Psoas muscle (tissue), 8 donors: ENCODE data around the gene FOXP4. TPM values are rescaled to one million over a fixed set of nuclear protein-coding genes. Genes with fewer than 3 reads are reported as not detected.

ENCODE experiments used
- ATAC-seq, 4 donors: fragments of 200-7000 bp; cut with Tn5 transposase; one replicate each; pipeline ENCODE4 v1.9.1; 2020; ENCODE audit warnings: moderate library complexity in 3 of 4, mild to moderate bottlenecking in 2 of 4
- DNase-seq, 2 donors: peaks; one replicate each; pipeline ENCODE4 v3.0.0-alpha.2; 2020
- H3K27ac ChIP-seq: fragments of 200-600 bp; one replicate; pipeline ENCODE4 v1.8.0; 2022
- H3K27me3 ChIP-seq, 3 donors: fragments of 200-600 bp in 1 of 3; one replicate each; pipeline versions ENCODE4 v1.6.1 to v1.8.0; 2013 to 2022; ENCODE audit warnings: low read length in 2 of 3, mild to moderate bottlenecking in 2 of 3, moderate library complexity in 1 of 3; ENCODE audit not compliant: insufficient read depth in 3 of 3
- H3K36me3 ChIP-seq, 2 donors: fragments of 200-600 bp in 1 of 2; one replicate each; pipeline versions ENCODE4 v1.6.1 to v1.8.0; 2013 to 2022; ENCODE audit warnings: low read depth in 1 of 2, mild to moderate bottlenecking in 1 of 2, moderate library complexity in 1 of 2; ENCODE audit not compliant: insufficient read depth in 1 of 2
- H3K4me1 ChIP-seq: fragments of 200-600 bp; one replicate; pipeline ENCODE4 v1.8.0; 2022
- H3K4me3 ChIP-seq: fragments of 200-600 bp; one replicate; pipeline ENCODE4 v1.8.0; 2022; ENCODE audit warnings: mild to moderate bottlenecking
- H3K9me3 ChIP-seq: fragments of 200-600 bp; one replicate; pipeline ENCODE4 v1.8.0; 2022
- CTCF ChIP-seq: fragments of 200-600 bp; IDR thresholded peaks from one replicate; pipeline ENCODE4 v1.8.0; 2022; ENCODE audit warnings: antibody characterized with exemption
- WGBS, 3 donors: extraction: QIAGEN DNeasy Blood & Tissue Kit; methylation state at CpG; one replicate each; pipeline versions ENCODE4 v1.1.6 to v1.1.7; 2013; 5-methylcytosine and 5-hydroxymethylcytosine counted together
- intact Hi-C, 2 donors: fragments of 100-400 bp; cut with DNase I; formaldehyde crosslinking; loops; one replicate each; pipeline versions ENCODE4 v1.11.0 to v1.14.2; 2022
- polyA plus RNA-seq, 3 donors: library from polyadenylated mRNA; stranded (reverse); fragments of 200-250 nt; gene quantifications; one replicate each; pipeline ENCODE4 v1.2.3, GENCODE V29; 2013
- total RNA-seq, 4 donors: library from RNA; stranded (reverse); fragmentation: NEBNext Ultra II Directional in 2 of 4; extraction: Animal tissue kit (Norgen Biotek cat#: 25700) in 2 of 4; gene quantifications; one replicate each; pipeline versions ENCODE4 v1.2.1 to v1.2.4, GENCODE V29; 2021 to 2023
- donor health status: healthy with polysubstance abuse.
- donor health status: DM: no; HTN: no; CAD: no; lungs with moderate emphysema.
- donor health status: Bipolar disorder and iron deficiency.
- donor health status: healthy.
- donor health status: DM: yes; HTN: yes; CAD: no.
- donor health status: DM: no; HTN: no; CAD: no.
- donor health status: DM: no; HTN: no; CAD: no.
- donor health status: DM: yes; HTN: yes; CAD: no.

FOXP4 gene
- total and polyA plus RNA-seq, 7 donors = 4.6 to 12.2 (median 7.5) TPM

- Histone ChIP-seq H3K27ac (no peak overlapping the region), H3K9me3 (no peaks in the 10 kb centered on the region), H3K36me3 (no peaks in the 10 kb centered on the region), H3K4me1 (peaks cover 10% of the 10 kb centered on the region), H3K27me3 (peaks cover 0 to 58% (median 32%) of the 10 kb centered on the region in 3 donors), H3K4me3 (peak overlapping the region; percentile 64)
- TF ChIP-seq CTCF = no peak
- intact Hi-C loops = no loop called here
- no peak for ATAC-seq
- DNase-seq = no peak
- WGBS, 3 donors = 36 to 41% (median 38%) methylated on average over 47 to 54 of the region's 54 CpGs
Observed at GRCh38 chr6:41637194-41638001, 91.2 kb downstream of the FOXP4 start.

GRCh38 chr6:41638002-41638934 lies 92.1 kb downstream of the FOXP4 start, which contains the start of gene MDFI:
Gene MDFI, plus strand, starts transcription at chr6:41638468. Its CDS starts 282 bp downstream, at chr6:41638750.
- Histone ChIP-seq H3K36me3 (no peaks in the 10 kb centered on the region), H3K4me3 (peak within 1 kb of the TSS; percentile 64), H3K27ac (no peak within 1 kb of the TSS), H3K9me3 (no peaks in the 10 kb centered on the region), H3K27me3 (peaks cover 0 to 56% (median 32%) of the 10 kb centered on the region in 3 donors), H3K4me1 (peaks cover 10% of the 10 kb centered on the region)
- DNase-seq (no peak), ATAC-seq (peak; percentile 21 to 47 (median 23))
- 1 to 2% (median 1%) methylated on average over 43 to 86 of the region's 86 CpGs for WGBS, 3 donors
- TF ChIP-seq CTCF = no peak
- intact Hi-C loops = no loop called here

- Histone ChIP-seq H3K27ac (no peak overlapping the region), H3K4me1 (peaks cover 10% of the 10 kb centered on the region), H3K27me3 (peaks cover 0 to 56% (median 32%) of the 10 kb centered on the region in 3 donors), H3K4me3 (peak overlapping the region; percentile 64), H3K36me3 (no peaks in the 10 kb centered on the region), H3K9me3 (no peaks in the 10 kb centered on the region)
- peak in 3 of 4 donors; percentile 11 to 49 (median 15) for ATAC-seq
- intact Hi-C loops = no loop called here
- DNase-seq = no peak
- 12 to 14% (median 13%) methylated on average over 39 to 40 of the region's 40 CpGs for WGBS, 3 donors
- TF ChIP-seq CTCF = no peak
Observed at GRCh38 chr6:41638935-41639808, 93.0 kb downstream of the FOXP4 start.

- Histone ChIP-seq H3K27ac (no peak overlapping the region), H3K4me1 (peaks cover 10% of the 10 kb centered on the region), H3K9me3 (no peaks in the 10 kb centered on the region), H3K27me3 (peaks cover 0 to 56% (median 32%) of the 10 kb centered on the region in 3 donors), H3K4me3 (no peak overlapping the region), H3K36me3 (no peaks in the 10 kb centered on the region)
- WGBS, 3 donors = 35 to 57% (median 41%) methylated on average over 8 of the region's 8 CpGs
- TF ChIP-seq CTCF = no peak
- DNase-seq = no peak
- no peak for ATAC-seq
- intact Hi-C loops = no loop called here
Observed at GRCh38 chr6:41639809-41640371, 93.7 kb downstream of the FOXP4 start.
